ENCODE results near the gene ZNF513.

DNA sequence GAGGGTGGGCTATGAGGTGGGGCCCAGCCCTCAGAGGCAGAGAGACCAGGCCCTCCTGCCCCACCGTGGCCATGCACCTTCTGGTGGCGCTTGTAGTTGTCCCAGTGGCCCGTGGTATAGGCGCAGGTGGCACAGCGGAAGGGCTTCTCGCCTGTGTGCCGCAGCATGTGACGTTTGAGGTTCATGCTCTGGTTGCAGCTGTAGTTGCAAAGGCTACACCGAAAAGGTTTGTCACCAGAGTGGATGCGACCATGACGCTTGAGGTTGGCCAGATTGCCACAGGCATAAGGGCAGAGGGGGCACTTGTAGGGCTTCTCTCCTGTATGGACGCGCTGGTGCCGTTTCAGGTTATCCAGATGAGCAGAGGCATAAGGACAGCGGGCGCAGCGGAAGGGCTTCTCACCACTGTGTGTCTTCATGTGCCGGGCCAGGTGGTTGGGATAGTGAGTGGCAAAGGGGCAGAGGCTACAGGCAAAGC is 2.9 kb downstream of the ZNF513 start:
- TF ChIP-seq, protein P1, sequence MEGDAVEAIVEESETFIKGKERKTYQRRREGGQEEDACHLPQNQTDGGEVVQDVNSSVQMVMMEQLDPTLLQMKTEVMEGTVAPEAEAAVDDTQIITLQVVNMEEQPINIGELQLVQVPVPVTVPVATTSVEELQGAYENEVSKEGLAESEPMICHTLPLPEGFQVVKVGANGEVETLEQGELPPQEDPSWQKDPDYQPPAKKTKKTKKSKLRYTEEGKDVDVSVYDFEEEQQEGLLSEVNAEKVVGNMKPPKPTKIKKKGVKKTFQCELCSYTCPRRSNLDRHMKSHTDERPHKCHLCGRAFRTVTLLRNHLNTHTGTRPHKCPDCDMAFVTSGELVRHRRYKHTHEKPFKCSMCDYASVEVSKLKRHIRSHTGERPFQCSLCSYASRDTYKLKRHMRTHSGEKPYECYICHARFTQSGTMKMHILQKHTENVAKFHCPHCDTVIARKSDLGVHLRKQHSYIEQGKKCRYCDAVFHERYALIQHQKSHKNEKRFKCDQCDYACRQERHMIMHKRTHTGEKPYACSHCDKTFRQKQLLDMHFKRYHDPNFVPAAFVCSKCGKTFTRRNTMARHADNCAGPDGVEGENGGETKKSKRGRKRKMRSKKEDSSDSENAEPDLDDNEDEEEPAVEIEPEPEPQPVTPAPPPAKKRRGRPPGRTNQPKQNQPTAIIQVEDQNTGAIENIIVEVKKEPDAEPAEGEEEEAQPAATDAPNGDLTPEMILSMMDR (IDR thresholded peaks at IDR 0.05), result no peak
- TF ChIP-seq POLR2A (IDR thresholded peaks at IDR 0.05), result no peak
